NCI-H510A treated with DMSO at 0.1 percent for 48 hours (cell line): ENCODE measurements around the gene ZSCAN5C.
"Not testable (repeated sequence)": the region's sequence is repeated elsewhere in the genome, so short reads cannot be mapped to it uniquely, and the experiment has no call there.

Experiments
- DNase-seq: peaks from one replicate; lab custom pipeline; 2025; lab: John Stamatoyannopoulos, UW

The ZSCAN5C gene, protein sequence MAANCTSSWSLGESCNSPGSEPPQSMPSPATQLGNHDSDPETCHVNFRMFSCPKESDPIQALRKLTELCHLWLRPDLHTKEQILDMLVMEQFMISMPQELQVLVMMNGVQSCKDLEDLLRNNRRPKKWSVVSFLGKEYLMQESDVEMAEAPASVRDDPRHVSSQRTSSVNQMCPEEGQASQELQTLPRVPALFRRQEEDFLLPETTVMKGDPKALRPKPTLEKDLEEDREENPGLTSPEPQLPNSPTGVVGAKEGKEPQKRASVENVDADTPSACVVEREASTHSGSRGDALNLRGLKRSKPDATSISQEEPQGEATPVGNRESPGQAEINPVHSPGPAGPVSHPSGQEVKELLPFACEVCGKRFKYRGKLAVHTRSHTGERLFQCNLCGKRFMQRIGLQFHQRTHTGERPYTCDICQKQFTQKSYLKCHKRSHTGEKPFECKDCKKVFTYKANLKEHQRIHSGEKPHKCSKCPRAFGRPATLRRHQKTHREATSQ

DNA sequence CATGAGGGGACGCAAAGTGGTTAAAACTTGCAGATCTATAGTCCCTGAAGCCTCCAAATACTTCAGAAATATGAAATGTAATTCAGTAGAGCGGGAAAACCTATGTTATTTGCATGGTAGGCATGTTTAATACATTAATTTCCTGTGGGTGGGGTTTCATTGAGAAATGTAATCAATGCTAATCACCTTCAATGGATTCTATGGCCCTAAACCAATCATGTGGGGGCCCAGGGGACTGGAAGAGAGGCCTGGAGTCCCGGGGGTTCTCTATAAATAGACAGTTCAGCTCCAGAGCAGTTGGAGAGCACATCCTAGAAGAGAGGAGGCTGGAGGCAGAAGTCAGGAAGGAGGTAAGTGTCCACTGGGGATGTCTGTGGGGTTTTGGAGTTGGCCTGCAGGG, at the start of gene ZSCAN5C:
Gene ZSCAN5C (plus strand): TSS at position 301 of the 400 bp plus-strand sequence. CDS start 3,641 bp downstream, outside the sequence.
- no peak for DNase-seq

DNA sequence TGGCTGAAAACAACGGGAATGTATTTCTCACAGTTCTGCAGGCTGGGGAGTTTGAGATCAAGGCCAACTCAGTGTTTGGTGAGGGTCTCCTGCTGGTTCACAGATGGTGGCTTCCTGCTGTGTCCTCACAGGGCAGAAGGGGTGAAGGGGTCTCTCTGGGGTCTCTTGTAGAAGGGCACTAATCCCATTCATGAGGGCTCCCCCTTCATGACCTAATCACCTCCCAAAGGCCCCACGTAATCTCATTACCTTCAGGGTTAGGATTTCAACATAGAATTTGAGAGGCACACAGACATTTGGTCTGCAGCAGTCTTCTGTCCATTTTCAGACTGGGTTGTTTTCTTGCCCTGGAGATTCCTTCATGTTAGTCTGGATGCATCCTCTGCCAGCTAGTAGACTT, 49.4 kb upstream of the ZSCAN5C start:
- no peak for DNase-seq

DNA sequence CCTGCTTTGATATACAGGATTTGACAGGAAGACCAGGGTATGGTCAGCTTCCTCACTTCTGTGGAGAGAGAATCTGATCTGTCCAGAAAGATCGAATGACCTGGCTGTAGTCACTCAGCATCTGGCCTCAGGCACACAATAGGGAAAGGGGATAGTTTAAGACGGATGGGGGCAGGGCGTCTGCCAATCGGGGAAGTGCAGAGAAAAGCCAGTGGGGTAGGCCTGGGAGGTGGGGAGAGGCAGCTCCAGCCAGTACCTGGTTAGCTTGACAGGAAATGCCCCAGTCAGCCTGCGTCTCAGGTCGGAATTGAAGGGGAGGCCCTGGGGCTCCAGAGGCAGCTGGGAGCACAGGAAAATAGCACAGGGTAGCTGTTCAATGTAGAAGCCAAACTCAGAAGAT, 48.6 kb upstream of the ZSCAN5C start:
- no peak for DNase-seq

DNA sequence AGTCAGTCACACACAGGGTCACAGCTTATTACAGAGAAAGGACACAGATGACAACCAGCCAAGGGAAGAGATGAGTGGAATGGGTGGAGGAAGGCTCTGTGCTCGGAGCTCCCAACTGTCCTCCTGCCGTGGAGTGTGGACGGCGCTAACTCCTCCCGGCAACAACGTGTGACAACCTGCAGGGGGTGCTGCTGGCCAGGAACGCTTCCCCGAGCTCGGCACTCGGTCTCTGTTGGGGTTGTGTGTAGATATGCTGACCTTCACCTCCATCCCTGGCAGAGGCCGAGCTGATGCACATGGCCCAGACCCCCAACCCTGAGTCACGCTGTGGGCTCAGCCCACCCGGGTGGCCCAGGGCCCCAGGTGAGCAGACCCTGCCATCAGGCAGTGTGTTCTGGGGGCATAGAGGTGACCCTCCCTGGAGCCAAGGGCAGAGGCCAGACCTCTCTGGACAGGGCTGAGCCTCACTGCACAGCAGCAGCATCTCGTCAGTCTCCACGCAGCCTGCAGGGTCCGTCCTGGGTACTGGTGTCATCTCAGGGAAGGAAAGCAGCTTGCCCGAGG, 46.9 kb upstream of the ZSCAN5C start:
- no peak for DNase-seq

DNA sequence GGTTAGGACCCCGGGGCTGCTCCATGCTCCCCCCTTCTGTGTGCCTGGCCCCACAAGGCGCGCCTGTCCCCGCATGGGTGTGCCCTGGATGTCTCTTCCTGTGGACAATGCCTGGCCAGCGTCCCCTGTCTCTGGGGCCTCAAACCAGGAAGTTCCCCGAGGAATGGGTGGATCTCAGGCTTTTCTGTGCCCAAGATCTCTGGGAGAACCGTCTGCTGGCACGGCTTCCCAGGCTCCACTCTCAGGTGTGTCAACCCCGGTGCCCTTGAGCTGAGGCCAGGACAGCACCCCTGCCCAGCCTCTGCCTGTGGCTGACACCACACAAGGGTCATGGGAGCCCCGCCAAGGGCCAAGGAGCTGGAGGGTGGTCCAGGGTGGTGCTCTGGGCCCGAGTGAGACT, 45.3 kb upstream of the ZSCAN5C start:
- no peak for DNase-seq

DNA sequence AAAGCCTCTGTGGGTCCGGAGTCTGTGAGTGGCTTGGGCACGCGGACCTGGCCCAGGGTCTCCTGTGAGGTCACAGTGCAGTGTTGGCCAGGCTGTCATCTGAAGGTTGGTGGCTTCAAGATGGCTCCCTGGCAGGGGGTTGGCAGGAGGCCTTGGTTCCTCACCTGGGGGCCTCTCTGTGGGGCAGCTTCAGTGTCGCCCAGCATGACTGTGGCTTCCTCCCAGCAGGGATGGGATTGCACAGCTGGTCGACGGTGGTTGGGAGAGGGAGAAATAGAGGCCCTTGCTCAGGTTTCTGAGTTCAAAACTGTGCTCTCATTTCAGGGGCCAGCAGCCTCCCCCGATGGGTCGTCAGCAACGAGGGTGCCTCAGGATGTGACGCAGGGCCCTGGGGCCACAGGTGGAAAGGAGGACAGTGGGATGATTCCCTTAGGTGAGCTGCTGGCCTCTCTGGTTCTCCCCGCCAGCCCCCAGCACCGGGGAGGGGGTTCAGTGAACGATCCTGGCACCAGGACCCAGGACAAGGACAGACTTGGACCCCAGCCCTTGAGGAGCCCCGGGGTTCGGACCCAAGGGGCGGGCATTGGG, 43.8 kb upstream of the ZSCAN5C start:
- no peak for DNase-seq

DNA sequence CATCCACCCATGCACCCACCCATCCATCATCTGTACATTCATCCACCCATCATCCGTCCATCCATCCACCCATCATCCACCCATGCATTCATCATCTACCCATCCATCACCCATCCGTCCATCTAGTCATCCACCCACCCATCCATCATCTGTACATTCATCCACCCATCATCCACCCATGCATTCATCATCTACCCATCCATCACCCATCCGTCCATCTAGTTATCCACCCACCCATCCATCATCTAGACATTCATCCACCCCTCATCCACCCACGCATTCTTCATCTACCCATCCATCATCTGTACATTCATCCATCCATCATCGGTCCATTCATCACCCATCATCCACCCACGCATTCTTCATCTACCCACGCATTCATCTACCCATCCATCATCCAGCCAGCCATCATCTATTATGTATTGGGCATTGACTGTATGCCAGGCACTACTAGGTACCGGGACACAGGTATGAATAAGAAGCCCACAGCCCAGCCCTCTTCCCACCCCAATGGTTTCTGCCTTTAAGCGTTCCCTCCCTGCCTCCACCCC, 43.0 kb upstream of the ZSCAN5C start:
- DNase-seq: no peak

DNA sequence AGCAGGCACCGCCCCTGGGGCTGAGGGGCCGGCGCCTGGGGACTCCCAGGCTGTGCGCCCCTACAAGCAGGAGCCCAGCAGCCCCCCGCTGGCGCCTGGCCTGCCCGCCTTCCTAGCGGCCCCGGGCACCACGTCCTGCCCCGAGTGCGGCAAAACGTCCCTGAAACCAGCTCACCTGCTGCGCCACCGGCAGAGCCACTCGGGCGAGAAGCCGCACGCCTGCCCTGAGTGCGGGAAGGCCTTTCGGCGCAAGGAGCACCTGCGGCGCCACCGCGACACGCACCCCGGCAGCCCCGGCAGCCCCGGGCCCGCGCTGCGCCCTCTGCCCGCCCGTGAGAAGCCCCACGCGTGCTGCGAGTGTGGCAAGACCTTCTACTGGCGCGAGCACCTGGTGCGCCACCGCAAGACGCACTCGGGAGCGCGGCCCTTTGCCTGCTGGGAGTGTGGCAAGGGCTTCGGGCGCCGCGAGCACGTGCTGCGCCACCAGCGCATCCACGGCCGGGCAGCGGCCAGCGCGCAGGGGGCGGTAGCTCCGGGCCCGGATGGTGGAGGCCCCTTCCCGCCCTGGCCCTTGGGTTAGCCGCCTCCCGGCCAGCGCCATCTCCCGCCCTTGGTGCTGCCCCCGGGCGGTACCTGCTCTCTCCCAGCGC, 42.3 kb upstream of the ZSCAN5C start:
- no peak for DNase-seq

DNA sequence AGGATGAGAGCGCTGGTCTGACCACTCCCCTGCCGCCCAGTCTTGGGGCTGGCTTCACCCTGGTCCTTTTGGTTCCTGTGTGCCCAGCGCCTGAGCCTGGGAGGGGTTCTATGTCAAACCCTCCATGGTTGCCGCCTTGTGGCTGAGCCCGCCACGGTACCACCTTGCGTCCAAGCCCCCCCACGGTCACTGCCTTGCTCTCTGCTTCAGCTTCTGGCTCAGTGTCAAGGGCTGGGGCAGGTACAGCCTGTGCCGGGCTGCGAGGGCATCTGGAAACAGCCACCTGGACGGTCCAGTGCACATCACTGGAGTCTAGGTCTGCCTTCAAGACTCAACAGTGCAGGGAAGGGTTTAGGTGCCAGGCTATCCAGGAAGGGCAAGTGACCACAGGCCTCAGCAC, 40.5 kb upstream of the ZSCAN5C start:
- no peak for DNase-seq

DNA sequence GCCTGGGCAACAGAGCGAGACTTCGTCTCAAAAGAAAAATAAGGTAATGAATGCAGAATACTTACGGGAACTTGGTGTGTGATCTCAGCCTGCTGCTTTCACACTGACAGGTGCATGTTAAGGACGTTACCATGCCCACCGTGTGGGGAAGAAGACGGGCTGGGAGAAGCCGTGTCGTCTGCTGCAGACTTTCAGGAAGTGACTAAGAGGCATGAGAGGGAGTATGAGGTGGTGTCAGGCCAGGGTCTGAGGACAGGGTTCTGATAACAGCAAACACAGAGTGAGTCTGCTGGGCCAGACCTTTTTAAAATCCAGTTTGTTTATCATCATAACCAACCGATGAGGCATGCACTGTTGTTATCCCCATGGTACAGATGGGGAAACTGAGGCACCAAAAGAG, 39.8 kb upstream of the ZSCAN5C start:
- DNase-seq: no peak

DNA sequence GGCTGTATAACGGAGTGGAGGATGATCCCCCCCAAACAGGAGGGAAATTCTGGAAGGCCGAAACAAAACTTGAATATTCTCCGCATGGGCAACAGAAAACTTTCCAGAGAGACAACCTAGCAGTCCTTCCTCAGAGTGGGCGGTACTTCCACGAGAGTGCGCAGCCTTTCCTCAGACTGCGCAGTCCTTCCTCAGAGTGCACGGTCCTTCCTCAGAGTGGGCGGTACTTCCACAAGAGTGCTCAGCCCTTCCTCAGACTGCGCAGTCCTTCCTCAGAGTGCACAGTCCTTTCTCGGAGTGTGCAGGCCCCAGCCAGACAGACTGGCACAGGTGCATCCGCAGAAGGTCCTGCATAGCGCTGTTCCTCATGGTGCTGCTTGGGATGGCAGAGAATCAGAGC, 39.0 kb upstream of the ZSCAN5C start:
- DNase-seq: no peak

DNA sequence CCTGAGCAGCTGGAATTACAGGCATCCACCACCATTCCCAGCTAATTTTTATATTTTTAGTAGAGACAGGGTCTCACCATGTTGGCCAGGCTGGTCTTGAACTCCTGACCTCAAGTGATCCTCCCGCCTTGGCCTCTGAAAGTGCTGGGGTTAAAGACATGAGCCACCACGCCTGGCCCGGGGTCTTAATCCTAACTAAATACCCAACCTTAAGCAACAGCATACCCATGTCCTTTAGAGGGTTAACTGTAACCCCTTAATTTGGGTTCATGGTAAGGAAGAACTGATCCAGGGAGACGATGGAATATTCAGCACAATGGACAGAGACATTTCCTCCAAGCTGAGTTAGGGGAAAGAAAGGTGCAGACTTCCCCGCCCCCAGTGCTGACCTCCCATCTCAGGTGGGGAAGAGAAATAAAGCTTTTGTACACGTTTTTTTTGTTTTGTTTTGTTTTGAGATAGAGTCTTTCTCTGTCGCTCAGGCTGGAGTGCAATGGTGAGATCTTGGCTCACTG, 35.0 kb upstream of the ZSCAN5C start:
- no peak for DNase-seq

DNA sequence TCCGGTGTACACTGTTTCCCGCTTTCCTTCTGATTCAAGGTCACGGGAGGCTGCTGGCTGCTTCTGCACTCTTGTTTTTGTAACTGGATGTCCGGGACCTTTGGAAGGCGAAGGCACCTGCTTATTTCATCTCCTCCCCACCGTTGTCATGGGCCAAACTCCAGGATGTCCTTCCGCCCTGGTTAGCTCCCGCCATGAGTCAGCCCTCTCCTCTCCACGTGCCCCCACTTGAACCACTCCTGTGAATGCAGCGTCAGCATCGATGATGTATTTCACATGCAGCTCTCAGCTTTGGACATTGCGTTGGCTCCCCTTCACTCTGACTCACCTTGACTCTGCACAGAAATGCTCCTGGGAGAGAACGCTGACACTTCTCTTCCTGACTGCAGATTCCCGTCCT, 31.8 kb upstream of the ZSCAN5C start:
- DNase-seq: peak; percentile 79

DNA sequence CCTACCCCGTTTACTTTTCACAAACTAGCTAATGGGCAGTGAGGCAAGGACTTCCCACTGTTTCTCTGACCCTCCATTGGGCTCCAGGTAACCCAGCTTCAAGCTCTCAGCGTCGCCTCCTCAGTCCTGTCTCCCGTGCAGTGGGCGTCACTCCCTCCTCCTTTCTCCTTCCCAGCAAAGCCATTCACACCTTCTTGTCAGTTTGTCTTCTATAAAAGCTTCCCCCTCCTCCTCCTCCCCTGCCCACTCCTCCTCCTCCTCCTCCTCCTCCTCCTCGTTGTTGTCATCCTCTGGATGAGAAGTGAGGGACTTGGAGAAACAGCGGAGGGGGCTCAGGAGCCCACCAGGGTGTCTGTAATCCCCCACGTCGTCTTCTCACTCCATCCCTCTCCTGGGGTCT, 28.0 kb upstream of the ZSCAN5C start:
- DNase-seq: no peak

DNA sequence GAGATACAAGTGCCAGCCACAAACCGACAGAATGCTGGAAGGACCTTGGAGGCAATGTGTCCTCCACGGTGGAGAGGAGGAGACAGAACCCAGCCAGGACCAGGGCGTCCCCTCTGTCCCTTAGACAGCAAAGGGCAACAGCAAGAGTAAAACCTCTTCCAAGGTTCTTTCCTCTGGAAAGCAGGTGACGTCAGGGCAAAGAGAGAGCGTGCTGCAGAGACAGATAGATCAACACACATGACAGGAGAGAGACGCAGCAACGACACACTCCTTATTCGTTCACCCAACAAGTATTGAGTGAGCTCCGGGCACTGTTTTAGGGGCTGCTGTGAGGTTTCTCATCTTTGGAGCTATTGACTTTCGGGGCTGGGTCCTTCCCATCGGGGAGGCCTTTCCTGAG, 27.5 kb upstream of the ZSCAN5C start:
- no peak for DNase-seq

DNA sequence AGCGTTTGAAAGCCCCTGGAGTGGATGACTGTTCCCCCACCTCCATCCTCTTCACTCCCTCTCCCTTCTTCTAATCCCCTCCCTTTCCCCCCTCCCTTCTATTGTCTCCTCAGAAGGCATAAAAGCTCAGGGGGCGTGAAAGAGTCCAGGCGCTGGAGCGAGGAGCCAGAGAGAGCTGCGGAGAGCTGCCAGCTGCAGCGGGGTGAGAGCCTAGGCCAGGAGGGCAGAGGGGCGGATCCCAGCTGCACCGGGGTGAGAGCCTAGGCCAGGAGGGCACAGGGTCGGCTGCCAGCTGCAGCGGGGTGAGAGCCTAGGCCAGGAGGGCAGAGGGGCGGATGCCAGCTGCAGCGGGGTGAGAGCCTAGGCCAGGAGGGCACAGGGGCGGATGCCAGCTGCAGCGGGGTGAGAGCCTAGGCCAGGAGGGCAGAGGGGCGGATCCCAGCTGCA, 26.2 kb upstream of the ZSCAN5C start, which contains the start of gene GALP:
Gene GALP (plus strand): TSS at position 148 of the 447 bp plus-strand sequence. CDS start 1,101 bp downstream, outside the sequence.
- DNase-seq: not testable (repeated sequence)

DNA sequence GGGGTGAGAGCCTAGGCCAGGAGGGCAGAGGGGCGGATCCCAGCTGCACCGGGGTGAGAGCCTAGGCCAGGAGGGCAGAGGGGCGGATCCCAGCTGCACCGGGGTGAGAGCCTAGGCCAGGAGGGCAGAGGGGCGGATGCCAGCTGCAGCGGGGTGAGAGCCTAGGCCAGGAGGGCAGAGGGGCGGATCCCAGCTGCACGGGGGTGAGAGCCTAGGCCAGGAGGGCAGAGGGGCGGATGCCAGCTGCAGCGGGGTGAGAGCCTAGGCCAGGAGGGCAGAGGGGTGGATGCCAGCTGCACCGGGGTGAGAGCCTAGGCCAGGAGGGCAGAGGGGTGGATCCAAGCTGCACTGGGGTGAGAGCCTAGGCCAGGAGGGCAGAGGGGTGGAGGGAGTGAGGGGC, 25.8 kb upstream of the ZSCAN5C start:
- DNase-seq: not testable (repeated sequence)

DNA sequence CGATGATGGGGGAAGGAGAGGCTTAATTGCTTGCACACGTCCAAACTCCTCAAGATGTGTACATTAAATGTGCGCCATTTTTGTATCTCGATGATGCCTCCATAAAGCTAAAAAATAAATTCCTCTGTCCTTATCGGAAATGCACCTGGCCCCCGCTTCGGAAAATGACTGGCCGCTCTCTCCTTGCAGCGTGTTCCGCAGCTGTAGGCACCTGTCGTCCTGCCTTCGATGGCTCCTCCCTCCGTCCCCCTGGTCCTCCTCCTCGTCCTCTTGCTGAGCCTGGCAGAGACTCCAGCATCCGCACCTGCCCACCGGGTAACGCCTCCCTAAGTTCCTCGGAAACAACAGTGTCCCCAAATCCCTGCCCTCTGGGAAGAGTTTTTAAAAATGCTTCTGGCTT, 25.2 kb upstream of the ZSCAN5C start:
- DNase-seq: peak; percentile 32

DNA sequence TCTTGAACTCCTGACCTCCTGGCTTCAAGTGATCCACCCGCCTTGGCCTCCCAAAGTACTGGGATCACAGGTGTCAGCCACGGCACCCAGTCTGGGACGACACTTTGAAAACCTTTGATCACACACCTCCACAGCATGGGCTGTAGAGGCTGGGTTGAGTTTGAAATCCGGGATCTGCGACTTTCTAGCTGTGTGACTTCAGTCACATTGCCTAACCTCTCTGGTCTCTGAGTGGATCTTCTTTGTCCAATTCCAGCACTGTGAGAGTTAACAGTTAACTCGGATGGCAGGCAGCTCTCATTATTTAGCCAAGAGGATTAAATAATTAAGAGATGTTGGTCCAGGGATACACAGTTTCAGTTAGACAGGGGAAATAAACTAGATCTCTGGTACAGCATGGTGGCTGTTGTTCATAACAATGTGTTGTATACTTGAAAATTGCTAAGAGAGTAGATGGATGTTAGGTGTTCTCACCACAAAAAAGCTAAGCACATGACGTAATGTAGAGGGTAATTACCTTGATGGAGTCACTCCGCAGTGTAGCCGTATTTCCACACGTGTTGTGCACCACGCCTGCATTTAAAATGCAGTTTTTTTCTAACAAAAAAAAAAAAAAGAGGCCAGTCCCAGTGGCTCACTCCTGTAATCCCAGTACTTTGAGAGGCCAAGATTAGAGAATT, 24.4 kb upstream of the ZSCAN5C start:
- DNase-seq: no peak

DNA sequence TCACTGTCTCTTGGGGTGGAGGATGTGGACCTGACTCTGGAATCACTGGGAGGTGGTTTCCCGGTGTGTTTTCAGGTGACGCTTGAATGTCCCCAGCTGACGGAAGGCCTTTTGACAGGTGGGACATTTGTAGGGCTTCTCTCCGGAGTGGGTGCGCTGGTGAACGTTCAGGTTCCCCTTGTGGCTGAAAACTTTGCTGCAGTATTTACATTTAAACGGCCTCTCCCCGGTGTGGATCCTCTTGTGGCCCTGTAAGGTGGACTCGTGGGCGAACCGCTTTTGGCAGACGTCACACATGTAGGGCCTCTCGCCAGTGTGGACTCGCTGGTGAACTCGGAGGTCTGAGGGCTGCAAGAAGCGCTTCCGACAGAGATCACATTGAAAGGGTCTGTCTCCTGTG, 12.3 kb upstream of the ZSCAN5C start:
- no peak for DNase-seq

DNA sequence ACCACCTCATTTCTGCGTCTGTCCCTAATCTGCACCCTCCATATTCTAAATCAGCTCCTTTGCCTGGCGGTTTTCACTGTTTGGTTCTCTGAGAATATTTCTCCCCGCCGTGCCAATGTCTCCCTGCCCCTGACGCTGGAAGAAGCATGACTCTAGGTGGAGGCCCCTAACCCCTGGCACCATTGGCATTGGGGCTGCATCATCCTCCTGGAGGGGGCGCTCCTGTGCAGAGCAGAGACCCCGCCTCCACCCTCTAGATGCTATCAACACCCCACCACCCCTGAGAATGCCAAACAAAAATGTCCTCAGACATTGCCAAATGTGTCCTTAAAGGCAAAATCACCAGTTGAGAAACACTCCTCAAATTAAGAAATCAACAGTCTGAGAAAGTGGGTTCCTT, 11.0 kb upstream of the ZSCAN5C start:
- DNase-seq: no peak
